Tibial nerve (tissue), 4 donors: Measurements from ENCODE around the gene STK17B. TPM values are rescaled to one million over a fixed set of nuclear protein-coding genes. Genes with fewer than 3 reads are reported as not detected.

ENCODE experiments used
- DNase-seq, 2 donors: peaks; one replicate each; pipeline ENCODE4 v3.0.0-alpha.2; 2019; ENCODE audit warnings: low spot score in 2 of 2
- H3K27ac ChIP-seq, 4 donors: fragments of 200-600 bp; sonication (generic) in 3 of 4; one replicate each; pipeline ENCODE4 v1.5.1; 2017 to 2019; ENCODE audit warnings: mild to moderate bottlenecking in 1 of 4
- H3K27me3 ChIP-seq, 2 donors: fragments of 200-600 bp; sonication (generic) in 1 of 2; one replicate each; pipeline versions ENCODE4 v1.5.1 to v1.6.0; 2017 to 2019
- H3K36me3 ChIP-seq, 3 donors: fragments of 200-600 bp; sonication (generic); one replicate each; pipeline ENCODE4 v1.5.1; 2018 to 2019
- H3K4me1 ChIP-seq, 4 donors: fragments of 200-600 bp; sonication (generic) in 3 of 4; one replicate each; pipeline ENCODE4 v1.5.1; 2017 to 2019
- H3K4me3 ChIP-seq, 4 donors: fragments of 200-600 bp; sonication (generic) in 3 of 4; one replicate each; pipeline ENCODE4 v1.5.1; 2017 to 2019; ENCODE audit warnings: mild to moderate bottlenecking in 1 of 4, moderate library complexity in 1 of 4
- H3K9me3 ChIP-seq, 4 donors: fragments of 200-600 bp; sonication (generic) in 3 of 4; one replicate each; pipeline ENCODE4 v1.5.1; 2017 to 2019
- CTCF ChIP-seq, 5 experiments: fragments of 200-600 bp in 3 of 5; fragments of 450-650 bp in 2 of 5; sonication (generic) in 3 of 5; IDR thresholded peaks; one replicate each; pipeline ENCODE4 v1.5.1; 2016 to 2019; ENCODE audit warnings: antibody characterized with exemption in 5 of 5, mild to moderate bottlenecking in 3 of 5, moderate library complexity in 2 of 5
- EP300 ChIP-seq, 2 donors: sonication (generic); formaldehyde crosslinking; IDR thresholded peaks; one replicate each; pipeline ENCODE4 v1.6.1; 2017; ENCODE audit warnings: antibody characterized with exemption in 2 of 2, mild to moderate bottlenecking in 1 of 2
- POLR2A ChIP-seq, 2 donors: fragments of 450-650 bp; IDR thresholded peaks; one replicate each; pipeline ENCODE4 v1.6.1; 2017; ENCODE audit warnings: antibody characterized with exemption in 2 of 2, mild to moderate bottlenecking in 2 of 2, moderate library complexity in 2 of 2
- WGBS, 2 donors: methylation state at CpG; one replicate each; pipeline ENCODE4 v1.1.5; 2018; 5-methylcytosine and 5-hydroxymethylcytosine counted together
- total RNA-seq, 4 donors: library from RNA; depleted of rRNA; stranded (reverse); fragments of >200 nt; gene quantifications; one replicate each; pipeline ENCODE4 v1.1.0, GENCODE V29; 2016

Gene STK17B
- total RNA-seq, 4 donors from 2014 or later = 35.1 to 73.9 (median 45.4) TPM

- Histone ChIP-seq H3K4me3 (no peak overlapping the region), H3K4me1 (no peaks in the 10 kb centered on the region), H3K27ac (no peak overlapping the region), H3K36me3 (peaks cover 0 to 17% (median 0%) of the 10 kb centered on the region in 3 donors), H3K27me3 (no peaks in the 10 kb centered on the region), H3K9me3 (peaks cover 0 to 45% (median 6%) of the 10 kb centered on the region in 4 donors)
- 84 to 89% methylated on average over 1 of the region's 1 CpG for WGBS, 2 donors
- DNase-seq = no peak
- TF ChIP-seq EP300 (IDR thresholded peaks at IDR 0.05) (no peak), POLR2A (IDR thresholded peaks at IDR 0.05) (no peak), CTCF (IDR thresholded peaks at IDR 0.05) (no peak)
These were observed 42.6 kb downstream of the STK17B start for GRCh38 chr2:196128749-196129148.

GRCh38 chr2:196125596-196125995 is 45.8 kb downstream of the STK17B start:
- TF ChIP-seq POLR2A (IDR thresholded peaks at IDR 0.05) = no peak
- TF ChIP-seq EP300 (IDR thresholded peaks at IDR 0.05) = no peak
- WGBS, 2 donors = 27 to 34% methylated on average over 2 of the region's 2 CpGs
- H3K27ac ChIP-seq = no peak overlapping the region
- no peak for DNase-seq
- no peaks in the 10 kb centered on the region for H3K4me1 ChIP-seq
- peaks cover 0 to 18% (median 1%) of the 10 kb centered on the region in 4 donors for H3K9me3 ChIP-seq
- no peaks in the 10 kb centered on the region for H3K27me3 ChIP-seq
- no peaks in the 10 kb centered on the region for H3K36me3 ChIP-seq
- H3K4me3 ChIP-seq = no peak overlapping the region

GRCh38 chr2:196123679-196124373 is 47.6 kb downstream of the STK17B start:
- no peaks in the 10 kb centered on the region for H3K27me3 ChIP-seq
- H3K4me1 ChIP-seq = no peaks in the 10 kb centered on the region
- no peak overlapping the region for H3K27ac ChIP-seq
- 71 to 75% methylated on average over 6 of the region's 6 CpGs for WGBS, 2 donors
- no peaks in the 10 kb centered on the region for H3K9me3 ChIP-seq
- TF ChIP-seq EP300 (IDR thresholded peaks at IDR 0.05) (no peak), CTCF (IDR thresholded peaks at IDR 0.05) (no peak), POLR2A (IDR thresholded peaks at IDR 0.05) (no peak)
- H3K36me3 ChIP-seq = no peaks in the 10 kb centered on the region
- DNase-seq = no peak
- no peak overlapping the region for H3K4me3 ChIP-seq

GRCh38 chr2:196119926-196120325 is 51.5 kb downstream of the STK17B start:
- no peaks in the 10 kb centered on the region for H3K36me3 ChIP-seq
- H3K4me1 ChIP-seq = no peaks in the 10 kb centered on the region
- no peak for TF ChIP-seq POLR2A (IDR thresholded peaks at IDR 0.05)
- H3K27ac ChIP-seq = no peak overlapping the region
- no peaks in the 10 kb centered on the region for H3K27me3 ChIP-seq
- 73 to 80% methylated on average over 3 of the region's 3 CpGs for WGBS, 2 donors
- H3K9me3 ChIP-seq = no peaks in the 10 kb centered on the region
- DNase-seq = no peak
- no peak overlapping the region for H3K4me3 ChIP-seq

- 93 to 95% methylated on average over 4 of the region's 4 CpGs for WGBS, 2 donors
- H3K4me1 ChIP-seq = peaks cover 0 to 22% (median 8%) of the 10 kb centered on the region in 4 donors
- no peaks in the 10 kb centered on the region for H3K36me3 ChIP-seq
- TF ChIP-seq EP300 (IDR thresholded peaks at IDR 0.05) (no peak), POLR2A (IDR thresholded peaks at IDR 0.05) (no peak), CTCF (IDR thresholded peaks at IDR 0.05) (no peak)
- DNase-seq = no peak
- H3K27ac ChIP-seq = no peak overlapping the region
- H3K4me3 ChIP-seq = no peak overlapping the region
- H3K27me3 ChIP-seq = no peaks in the 10 kb centered on the region
- no peaks in the 10 kb centered on the region for H3K9me3 ChIP-seq
These were observed 54.1 kb downstream of the STK17B start for GRCh38 chr2:196117214-196117705.
